ACHN (cell line): Measurements from ENCODE around the gene HSPA12A.
"Not testable (repeated sequence)": the region's sequence is repeated elsewhere in the genome, so short reads cannot be mapped to it uniquely, and the experiment has no call there.

ENCODE experiments used
- DNase-seq: peaks from one replicate; pipeline ENCODE4 v3.0.0-alpha.2; 2015
- in situ Hi-C: cut with HindIII; loops from 2 replicates; pipeline ENCODE4 v1.10.0; 2017; ENCODE audit warnings: low sequenced_read_pairs, low pct_ligation_motif_present, low pct_unique_long_range_greater_than_20kb

The HSPA12A gene

DNA sequence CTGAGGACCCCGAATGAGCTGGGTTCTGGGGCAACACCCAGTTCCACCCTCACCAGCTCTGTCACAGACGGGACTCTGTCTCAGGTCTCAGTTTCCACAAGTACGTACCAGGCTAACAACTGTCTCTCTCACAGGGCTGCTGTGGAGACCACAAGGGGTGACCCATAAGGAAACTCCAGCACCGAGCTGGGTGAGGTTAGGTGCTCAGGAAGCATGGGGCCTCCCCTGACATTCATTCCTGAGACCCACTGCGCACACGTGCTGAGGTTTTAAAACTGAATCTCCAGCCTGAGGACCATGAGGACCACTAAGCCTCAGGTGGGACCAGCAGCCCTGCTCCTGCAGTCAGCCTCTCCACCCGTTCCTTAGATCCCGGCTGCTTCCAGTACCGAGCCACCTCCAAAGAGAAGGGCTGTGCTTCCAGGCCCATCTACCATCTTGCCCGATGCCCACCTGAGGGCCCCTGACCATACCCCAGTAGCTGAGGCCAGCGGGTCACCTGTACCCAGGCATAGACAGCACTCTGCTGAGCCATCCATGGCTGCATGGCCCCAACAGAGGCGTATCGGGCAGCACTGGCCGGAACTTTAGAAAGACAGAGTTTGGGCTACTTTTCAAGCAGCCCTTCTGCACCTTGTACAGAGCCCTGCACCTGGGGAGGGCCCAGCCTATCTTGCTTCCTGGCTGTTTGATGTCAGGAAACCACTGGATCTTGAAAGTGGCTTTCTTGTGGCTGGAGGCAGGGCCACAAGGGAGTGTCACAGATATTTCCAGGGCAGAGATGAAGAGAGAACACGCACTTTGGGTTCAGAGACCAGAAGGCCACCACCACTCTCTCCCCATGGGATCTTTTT, 18.7 kb downstream of the HSPA12A start:
- in situ Hi-C loops = no loop called here
- no peak for DNase-seq

DNA sequence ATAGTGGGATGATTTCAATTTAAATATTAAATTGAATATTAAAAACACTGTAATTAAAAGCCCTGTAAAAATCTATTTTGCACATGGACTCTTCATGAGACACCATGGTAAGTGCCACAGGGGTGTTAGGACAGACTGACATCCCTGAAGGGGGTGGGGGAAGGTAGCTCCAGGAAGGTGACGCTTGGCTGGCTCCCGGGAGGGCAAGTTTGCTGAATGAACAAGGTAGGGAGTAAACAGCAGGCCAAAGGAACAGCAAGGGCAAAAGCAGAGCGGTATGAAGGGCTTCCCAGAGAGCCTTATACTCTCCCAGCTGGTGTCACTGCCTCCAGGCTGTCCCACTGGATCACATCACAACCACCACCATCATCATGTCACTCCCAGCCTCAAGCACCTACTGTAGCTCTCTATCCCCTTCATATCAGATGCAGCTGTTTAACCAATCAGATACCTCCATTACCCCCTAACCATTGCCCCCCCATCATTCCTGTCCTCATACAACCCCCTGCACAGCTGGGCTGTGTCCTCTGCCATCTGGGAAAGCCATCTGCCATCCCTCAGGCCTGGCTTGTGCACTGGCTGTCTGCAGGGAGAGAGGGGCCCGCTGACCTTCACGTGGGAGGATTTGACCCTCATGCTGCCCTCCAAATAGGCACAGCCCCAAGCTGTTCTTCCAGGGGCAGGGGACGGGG, 19.5 kb downstream of the HSPA12A start:
- DNase-seq = peak; percentile 30
- in situ Hi-C loops = no loop called here

DNA sequence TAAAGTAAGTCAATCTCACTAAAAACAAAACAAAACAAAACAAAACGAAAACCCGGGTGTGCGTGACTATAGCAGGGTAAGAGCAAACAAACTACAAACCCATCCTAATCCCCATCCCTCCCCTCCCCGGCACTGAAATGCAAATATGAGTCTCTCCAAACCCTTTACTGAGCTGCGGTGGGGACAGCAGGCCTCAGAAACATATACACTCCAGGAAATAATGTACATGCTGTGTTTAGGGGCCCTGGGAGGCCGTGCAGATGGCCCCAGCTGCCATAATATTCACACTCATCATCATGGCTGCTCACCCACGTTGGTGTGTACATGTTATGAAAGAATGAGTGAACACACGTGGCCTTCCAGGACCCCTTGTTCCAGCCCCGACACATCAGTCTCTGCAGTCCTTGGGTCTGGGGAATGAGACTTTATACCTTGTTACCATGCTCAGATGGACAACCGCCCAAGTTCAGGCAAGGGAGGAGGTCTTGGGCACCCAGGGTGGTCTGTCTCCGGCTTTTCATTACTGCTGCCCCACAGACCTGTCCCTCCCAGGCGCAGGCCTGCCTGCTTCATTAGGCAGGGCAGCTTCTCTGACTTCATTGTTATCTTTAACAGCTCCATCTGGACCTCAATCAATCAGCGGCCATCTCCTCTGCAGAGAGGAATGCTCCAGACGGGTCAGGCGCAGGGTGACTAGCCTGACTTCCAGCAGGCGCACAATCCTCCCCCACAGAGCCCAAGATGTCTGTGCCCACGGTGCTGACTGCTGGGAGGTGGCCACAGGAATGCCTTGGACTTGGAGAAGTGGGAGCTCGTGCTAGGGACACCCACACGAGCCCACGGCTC, 20.6 kb downstream of the HSPA12A start:
- in situ Hi-C loops = no loop called here
- DNase-seq = peak; percentile 93

DNA sequence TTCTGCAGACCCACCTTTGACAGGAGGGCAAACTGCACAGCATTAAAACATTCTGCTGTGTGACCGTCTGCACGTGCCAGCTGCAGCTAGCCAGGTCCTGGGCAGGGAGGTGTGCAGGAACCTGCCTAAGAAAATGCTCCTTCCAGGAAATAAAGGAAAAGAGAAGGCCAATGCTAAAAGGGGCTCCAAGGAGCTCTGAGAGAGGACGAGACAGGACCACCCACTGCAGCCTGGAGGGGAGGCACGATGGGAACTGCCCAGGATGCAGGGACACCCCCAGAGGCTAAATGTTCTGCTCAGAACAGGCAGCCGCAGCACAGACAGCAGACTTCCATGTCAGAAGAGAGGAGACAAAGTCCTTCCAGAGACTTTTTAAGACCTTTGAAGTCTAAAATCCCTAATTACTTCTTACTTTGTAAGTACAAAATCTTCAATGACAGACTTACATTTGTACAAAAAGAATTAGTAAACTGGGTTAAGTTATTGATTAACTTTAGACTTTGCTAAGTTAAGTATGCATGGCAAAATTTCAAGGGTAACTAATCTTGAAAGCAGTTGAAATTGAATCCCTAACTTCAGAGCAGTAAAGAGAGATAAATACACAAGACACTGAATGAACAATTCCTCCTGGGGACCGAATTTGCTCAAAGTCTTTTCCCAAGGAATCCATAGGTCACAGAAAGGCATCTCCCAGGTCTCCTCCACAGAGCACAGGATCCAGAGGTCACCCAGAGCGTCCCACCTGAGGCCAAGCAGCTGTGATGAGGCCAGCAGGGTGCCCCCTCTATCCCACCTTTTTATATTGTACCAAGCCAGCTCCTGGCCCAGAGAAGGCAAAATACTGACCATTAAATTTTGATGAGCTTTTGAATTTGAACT, 21.5 kb downstream of the HSPA12A start:
- peak; percentile 44 for DNase-seq
- in situ Hi-C loops = no loop called here

DNA sequence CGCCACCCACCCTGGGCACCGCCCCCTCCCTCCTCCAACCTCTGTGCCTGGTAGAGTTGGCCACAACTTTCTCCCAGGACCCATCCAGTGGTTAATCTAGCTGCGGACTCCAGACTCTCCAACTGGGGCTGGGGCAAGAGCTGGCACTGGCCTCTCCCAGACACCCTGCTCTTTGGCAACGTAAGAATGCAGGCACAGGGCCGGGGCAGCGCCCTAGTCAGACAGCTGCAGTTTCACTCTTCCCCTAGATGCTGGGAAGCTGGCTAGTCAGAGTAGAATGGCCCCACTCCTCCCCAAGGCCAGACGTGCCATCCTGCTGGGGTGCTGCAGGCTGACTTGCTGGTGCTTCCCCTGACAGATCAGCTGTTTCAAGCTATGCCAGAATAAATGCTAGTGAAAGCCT, 22.1 kb downstream of the HSPA12A start:
- in situ Hi-C loops = no loop called here
- peak; percentile 25 for DNase-seq

DNA sequence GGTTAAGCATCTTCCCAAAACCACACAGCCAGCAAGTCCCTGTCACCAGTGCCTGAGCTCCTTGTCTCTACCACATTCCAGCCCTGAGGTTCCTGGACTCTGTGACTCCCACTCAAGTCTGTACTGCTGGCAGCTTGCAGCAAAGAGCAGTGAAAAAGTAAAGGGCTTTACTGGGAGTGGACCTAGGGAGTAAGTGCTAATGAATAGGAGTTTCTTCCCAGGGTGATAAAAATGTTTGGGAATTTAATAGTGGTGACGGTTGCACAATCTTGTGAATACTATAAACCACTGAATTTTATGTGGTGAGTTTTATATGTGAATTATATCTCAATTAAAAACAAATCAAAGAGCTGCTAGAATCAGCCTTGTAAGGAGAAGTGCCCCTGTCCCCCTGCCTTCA, 22.6 kb downstream of the HSPA12A start:
- in situ Hi-C loops = no loop called here
- no peak for DNase-seq

DNA sequence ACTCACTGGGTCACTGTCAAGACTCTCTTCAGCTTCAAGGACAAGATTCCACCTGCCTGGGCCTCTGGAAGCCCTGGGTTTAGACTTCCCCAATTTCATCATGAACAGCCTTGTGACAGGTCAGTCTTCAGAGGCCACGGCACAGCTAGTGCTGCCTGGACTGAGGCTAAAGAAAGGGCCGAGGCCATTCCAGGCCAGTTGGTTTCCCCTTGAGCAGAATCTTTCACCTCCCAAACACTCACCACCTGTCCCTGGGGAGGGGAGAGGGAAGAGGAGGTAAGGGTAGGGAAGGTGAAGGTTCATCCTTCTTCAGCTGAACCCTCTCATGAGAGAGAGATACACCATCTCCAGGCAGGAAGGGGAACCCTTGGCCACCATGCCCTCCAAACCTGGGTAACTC, 24.3 kb downstream of the HSPA12A start:
- in situ Hi-C loops = no loop called here
- DNase-seq = no peak

DNA sequence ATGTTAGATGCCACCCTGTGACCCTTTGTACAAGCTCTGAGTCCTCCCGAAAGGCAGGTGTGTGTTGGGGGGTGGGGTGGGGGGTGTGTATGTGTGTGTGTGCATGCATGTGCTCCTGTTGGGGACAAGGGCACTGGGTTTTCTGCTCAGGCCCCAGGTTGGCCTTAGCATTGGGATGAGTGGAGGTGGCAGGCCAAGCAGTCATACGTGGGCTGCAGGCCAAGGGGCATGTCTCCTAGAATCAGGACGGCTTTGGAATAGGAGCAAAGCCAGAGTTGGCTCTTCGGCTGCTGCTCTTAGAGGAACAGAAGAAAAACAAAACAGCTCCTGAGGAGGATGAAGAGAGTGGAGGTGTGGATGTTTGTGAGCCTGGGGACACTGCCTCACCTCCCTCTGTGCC, 26.0 kb downstream of the HSPA12A start:
- in situ Hi-C loops = no loop called here
- no peak for DNase-seq

DNA sequence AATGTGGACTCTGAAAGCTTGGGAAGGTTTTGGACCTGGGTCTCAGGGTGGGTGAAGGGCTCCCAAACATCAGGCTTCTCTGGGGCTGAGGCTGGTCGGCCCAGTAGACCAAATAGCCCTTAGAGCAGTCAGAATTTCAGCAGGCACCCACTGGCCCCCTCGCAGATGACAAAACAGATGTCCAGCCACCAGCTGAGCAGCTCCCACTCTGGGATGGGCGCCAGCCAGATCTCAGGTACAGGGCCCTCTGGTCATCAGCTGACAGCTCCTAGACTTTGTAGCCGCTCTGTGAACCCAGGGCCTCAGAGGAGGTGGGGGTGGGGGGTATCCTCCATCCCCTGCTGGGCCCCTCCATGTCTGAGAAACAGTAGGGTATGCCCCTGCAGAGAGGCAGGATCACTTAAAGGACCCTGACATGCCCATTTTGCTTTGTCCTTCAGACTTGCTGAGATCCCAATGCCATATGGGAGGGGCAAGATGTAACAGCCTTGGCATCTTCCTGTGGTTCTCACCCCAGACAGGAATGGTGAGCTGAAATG, 26.5 kb downstream of the HSPA12A start:
- no peak for DNase-seq
- in situ Hi-C loops = no loop called here

DNA sequence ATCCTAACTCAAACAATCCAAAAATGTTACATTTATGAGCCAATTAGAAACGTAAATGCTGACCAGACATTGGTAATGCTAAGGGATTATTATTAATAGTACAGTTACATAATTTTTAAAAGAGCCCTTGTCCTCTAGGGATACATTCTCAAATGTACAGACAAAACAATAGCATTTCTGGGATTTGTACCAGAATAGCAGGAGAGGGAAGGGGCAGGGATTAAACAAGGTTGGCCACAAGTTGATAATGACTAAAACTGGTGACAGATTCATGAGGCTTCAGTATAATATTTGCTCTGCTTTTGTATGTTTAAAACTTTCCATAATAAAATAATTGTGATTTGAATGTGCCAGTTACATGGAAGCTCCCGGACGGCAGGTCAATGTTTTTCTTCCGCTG, 27.0 kb downstream of the HSPA12A start:
- in situ Hi-C loops = no loop called here
- DNase-seq = no peak

DNA sequence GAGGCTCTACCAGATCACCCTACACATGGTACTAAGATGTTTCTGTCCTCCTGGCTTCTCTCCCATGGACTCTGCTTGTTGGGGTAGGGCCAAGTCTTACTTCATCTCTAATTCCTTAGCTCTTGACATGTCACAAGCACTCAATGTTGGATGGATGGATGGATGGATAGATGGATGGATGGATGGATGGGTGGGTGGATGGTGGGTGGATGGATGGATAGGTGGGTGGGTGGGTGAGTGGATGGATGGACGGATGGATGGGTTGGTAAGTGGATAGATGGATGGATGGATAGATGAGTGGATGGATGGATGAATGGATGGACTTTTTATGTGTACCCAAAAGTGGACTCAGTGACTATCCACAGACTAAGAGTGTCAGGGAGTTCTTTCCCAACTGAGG, 28.5 kb downstream of the HSPA12A start:
- DNase-seq = no peak

DNA sequence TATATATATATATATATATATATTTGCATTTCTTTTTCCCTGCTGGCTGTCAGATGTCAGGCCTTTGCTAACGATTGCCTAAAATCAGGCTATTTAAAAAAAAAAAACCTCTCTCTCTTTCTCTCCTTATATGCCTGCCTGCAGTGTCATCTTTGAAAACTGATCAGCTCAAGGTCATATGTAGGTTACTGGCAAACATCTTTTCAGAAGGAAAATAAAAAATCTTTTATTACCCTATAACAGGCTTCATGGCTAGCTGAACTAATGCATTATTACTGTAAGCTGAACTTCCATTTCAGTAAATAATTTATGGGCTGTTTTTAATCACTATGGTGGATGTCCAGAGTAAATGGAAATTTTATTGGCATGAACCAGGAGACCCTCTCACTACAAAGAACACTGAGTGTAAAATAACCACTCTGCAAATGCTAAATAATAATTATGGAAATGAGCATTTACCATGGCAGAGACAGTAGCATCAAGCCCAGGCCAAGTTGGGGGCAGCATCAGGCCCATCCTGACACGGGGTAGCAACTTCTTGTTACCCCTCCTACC, 29.3 kb downstream of the HSPA12A start:
- in situ Hi-C loops = no loop called here
- no peak for DNase-seq

More for the DNA sequence above, 28.5 kb downstream of the HSPA12A start:
- in situ Hi-C loops = no loop called here

DNA sequence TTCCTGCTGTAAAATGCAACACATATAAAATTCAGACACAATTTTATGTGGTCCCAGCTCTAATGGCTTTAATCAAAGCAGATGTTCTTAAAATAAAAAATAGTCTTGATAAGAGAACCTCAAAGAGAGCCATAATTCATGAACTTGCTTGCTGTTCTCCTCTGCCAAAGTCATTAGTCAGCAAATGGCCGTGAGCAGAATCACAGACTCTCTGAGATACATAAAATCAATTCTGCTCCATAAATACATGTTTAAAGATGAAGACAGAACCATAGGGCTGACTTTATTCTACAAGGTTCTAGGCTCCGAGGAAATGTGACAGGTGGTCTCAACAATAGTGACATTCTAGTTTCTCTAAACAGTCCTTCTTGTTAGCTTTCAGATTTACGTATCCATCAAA, 29.8 kb downstream of the HSPA12A start:
- no peak for DNase-seq
- in situ Hi-C loops = no loop called here

DNA sequence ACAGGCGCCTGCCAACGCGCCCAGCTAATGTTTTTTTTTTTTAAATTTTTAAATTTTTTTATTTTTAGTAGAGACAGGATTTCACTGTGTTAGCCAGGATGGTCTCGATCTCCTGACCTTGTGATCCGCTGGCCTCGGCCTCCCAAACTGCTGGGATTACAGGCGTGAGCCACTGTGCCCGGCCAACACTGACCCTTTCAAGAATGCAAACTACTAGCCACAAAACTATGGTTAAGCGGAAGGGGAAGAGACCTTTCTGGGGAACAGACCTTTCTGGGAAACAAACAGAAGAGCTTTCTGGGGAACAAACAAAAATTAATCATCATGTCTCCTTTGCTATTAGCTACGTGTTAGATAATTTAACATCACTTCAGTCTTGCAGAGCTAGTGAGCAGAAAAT, 30.6 kb downstream of the HSPA12A start:
- in situ Hi-C loops, DNase-seq: not testable (repeated sequence)

DNA sequence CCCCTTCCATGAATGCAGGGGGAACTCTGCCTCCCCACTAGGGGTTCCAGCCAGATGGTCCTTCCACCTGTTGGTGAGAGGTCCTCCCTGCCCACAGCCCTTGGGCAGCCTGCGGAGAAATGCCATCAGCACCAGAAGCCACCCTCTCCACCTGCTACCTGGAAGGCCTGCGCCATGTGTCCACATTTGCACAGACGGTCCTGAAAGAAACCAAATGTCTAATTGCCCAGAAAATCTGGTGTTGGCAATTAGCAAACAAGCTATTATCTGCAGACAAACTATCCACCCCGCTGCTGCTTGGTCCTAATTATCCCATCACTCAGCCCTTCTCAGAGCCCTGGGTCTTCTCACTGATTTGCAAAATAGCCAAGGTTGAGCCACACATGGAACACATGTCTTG, 32.3 kb downstream of the HSPA12A start:
- DNase-seq = no peak

DNA sequence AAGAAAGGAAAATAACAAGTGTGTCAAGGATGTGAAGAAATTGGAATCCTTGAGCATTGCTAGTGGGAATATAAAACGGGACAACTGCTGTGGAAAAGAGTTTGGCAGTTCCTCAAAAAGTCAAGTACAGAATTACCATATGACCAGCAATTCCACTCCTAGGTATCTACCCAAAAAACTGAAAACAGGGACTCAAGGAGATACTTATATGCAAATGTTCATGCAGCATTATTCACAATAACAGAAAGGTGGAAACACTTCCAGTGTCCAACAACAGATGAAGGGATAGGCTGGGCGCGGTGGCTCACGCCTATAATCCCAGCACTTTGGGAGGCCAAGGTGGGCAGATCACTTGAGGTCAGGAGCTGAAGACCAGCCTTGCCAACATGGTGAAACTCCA, 33.5 kb downstream of the HSPA12A start:
- DNase-seq = no peak
- in situ Hi-C loops = no loop called here

More for the DNA sequence above, 32.3 kb downstream of the HSPA12A start:
- in situ Hi-C loops = no loop called here

DNA sequence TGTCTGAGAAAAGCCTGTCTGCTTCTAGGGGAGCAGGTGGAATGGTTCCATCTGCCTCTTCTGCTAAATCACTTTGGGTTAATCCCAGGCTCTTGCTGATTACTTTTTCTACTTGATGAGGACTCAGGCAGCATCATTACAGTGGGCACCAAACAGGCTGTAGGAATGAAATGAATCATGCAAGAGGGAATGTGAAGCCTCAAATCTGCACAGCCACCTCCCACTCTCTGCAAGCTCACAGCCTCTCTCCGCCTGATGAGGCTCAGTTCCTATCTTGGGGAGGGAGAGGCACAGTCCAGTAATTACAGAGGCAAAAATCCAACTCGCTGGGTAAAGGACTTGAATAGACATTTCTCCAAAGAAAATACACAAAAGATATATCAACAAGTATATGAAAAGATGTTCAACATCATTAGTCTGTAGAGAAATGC, 34.0 kb downstream of the HSPA12A start:
- DNase-seq = peak; percentile 64
- in situ Hi-C loops = no loop called here

DNA sequence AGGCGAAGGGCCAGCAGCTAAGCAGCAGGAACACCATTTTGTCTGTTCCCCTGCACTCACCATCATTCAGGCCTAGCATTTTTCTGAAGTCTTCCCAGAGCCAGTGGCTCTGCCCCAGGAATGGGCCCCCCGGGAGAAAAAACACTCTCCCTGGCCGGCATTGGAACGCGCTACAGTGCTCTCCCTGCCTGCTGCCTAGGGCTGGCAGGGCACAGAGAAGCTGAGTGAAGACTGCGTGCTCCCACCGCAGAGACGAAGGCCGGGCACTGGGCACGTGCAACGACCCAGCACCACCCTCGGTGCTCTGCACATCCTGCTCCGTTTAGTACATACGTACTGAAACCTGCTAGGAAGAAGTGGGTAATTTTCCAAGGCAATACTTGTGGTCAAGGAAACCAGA, 34.4 kb downstream of the HSPA12A start:
- in situ Hi-C loops = no loop called here
- no peak for DNase-seq
